ENCODE data around the gene C19orf38.
"Not testable (repeated sequence)": the region's sequence is repeated elsewhere in the genome, so short reads cannot be mapped to it uniquely, and the experiment has no call there.

Gene C19orf38

GRCh38 chr19:10850631-10851030, 2.4 kb downstream of the C19orf38 start:
- TF ChIP-seq CTCF (IDR thresholded peaks at IDR 0.05; ENCODE audit: low read depth, low read length, missing control alignments): no peak
- no peak for DNase-seq (ENCODE audit: extremely low read depth, low read depth)
- H3K4me3 ChIP-seq (replicated peaks; ENCODE audit: low read depth, low read length): no peak overlapping the region

DNA sequence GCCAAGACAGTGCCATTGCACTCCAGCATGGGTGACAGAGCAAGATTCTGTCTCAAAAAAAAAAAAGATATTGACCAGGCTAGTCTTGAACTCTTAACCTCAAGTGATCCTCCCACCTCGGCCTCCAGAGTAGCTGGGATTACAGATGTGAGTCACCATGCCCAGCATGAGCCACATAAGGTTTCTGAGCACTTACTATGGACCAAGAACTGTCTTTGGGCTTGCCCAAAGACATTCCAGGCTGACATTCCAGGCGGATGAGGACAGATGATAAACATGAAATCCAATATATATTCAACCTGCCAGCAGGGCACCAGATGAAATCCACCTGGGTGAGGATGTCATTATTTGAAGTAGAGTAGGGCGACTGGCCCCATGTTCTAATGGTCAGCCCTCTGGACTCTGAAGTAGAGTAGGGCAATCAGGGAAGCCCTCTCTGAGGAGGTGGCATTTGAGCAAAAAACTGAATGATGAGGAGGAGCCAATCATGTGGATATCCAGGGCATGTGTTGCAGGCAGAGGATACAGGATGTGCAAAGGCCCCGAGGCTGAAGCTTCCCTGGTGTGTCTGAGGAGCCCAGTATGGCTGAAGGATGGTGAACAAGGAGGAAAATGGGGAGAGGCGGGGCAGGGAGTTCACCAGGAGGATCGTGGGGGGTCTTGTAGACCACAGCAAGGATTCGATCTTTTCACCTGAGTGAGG, 4.0 kb downstream of the C19orf38 start:
- no peak for TF ChIP-seq CTCF (IDR thresholded peaks at IDR 0.05; ENCODE audit: low read depth, low read length, missing control alignments)
- H3K4me3 ChIP-seq (replicated peaks; ENCODE audit: low read depth, low read length): no peak overlapping the region
- no peak for DNase-seq (ENCODE audit: extremely low read depth, low read depth)

DNA sequence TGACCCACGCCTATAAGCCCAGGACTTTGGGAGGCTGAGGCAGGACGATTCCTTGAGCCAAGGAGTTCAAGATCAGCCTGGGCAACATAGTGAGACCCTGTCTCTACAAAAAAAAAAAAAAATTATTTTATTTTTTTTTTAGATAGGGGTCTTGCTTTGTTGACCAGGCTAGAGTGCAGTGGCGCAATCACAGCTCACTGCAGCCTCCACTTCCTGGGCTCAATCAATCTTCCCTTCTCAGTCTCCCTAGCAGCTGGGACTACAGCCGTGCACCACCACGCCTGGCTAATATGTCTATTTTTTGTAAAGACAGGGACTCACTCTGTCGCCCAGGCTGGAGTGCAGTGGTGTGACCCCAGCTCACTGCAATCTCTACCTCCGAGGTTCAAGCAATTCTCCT, 4.7 kb downstream of the C19orf38 start:
- DNase-seq (ENCODE audit: extremely low read depth, low read depth): no peak
- H3K4me3 ChIP-seq (replicated peaks; ENCODE audit: low read depth, low read length): no peak overlapping the region
- no peak for TF ChIP-seq CTCF (IDR thresholded peaks at IDR 0.05; ENCODE audit: low read depth, low read length, missing control alignments)

- no peak for DNase-seq (ENCODE audit: extremely low read depth, low read depth)
- no peak overlapping the region for H3K4me3 ChIP-seq (replicated peaks; ENCODE audit: low read depth, low read length)
- no peak for TF ChIP-seq CTCF (IDR thresholded peaks at IDR 0.05; ENCODE audit: low read depth, low read length, missing control alignments)
Observed at GRCh38 chr19:10854350-10855089, 6.3 kb downstream of the C19orf38 start.

DNA sequence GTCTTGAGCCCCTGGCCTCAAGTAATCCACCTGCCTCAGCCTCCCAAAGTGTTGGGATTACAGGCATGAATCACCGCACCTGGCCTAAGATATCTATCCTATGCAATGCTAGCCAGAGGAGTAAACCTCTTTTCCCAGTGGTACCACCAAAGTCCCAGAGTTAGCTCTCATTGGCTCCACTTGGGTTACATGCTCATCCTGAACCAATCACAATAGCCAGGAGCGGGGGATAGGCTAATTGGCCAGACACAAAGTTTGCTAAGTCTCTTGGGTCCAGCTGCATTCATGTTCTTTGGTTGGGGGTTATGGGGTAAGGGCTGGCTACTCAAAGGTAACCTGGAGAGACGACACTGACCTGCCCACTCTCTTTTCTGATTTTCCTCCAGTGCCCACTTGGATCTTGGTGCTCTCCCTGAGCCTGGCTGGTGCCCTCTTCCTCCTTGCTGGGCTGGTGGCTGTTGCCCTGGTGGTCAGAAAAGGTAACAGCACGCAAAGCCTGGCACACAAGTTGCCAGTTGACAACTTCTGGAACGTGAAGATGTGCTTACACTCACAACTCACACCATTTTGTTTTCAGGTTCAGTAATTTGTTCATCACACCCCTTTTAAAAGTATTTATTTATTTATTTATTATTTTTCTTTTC, 7.8 kb downstream of the C19orf38 start:
- no peak for DNase-seq (ENCODE audit: extremely low read depth, low read depth)
- no peak overlapping the region for H3K4me3 ChIP-seq (replicated peaks; ENCODE audit: low read depth, low read length)
- TF ChIP-seq CTCF (IDR thresholded peaks at IDR 0.05; ENCODE audit: low read depth, low read length, missing control alignments): peak; percentile 62

GRCh38 chr19:10856899-10857298, 8.7 kb downstream of the C19orf38 start:
- not testable (repeated sequence) for DNase-seq (ENCODE audit: extremely low read depth, low read depth); H3K4me3 ChIP-seq (replicated peaks; ENCODE audit: low read depth, low read length)

GRCh38 chr19:10858204-10858828, 10.1 kb downstream of the C19orf38 start:
- H3K4me3 ChIP-seq (replicated peaks; ENCODE audit: low read depth, low read length): no peak overlapping the region
- DNase-seq (ENCODE audit: extremely low read depth, low read depth): no peak
- peak; percentile 95 for TF ChIP-seq CTCF (IDR thresholded peaks at IDR 0.05; ENCODE audit: low read depth, low read length, missing control alignments)
